HEK293T (cell line): Measurements from ENCODE around the gene KLC4.
"Not testable (repeated sequence)": the region's sequence is repeated elsewhere in the genome, so short reads cannot be mapped to it uniquely, and the experiment has no call there.

Experiments used
- BHLHE40 ChIP-seq: fragments of 450-650 bp; IDR thresholded peaks from 2 replicates; pipeline ENCODE4 v1.6.1; 2016; ENCODE audit warnings: mild to moderate bottlenecking, moderate library complexity, borderline replicate concordance
- CTBP1 ChIP-seq: fragments of 450-650 bp; IDR thresholded peaks from 2 replicates; pipeline ENCODE4 v1.6.1; 2016; ENCODE audit warnings: borderline replicate concordance
- ELF4 ChIP-seq: fragments of 450-650 bp; IDR thresholded peaks from 2 replicates; pipeline ENCODE4 v1.6.1; 2017; ENCODE audit warnings: antibody characterized with exemption
- FOXA1 ChIP-seq: fragments of 450-650 bp; IDR thresholded peaks from 2 replicates; pipeline ENCODE4 v1.6.1; 2016; ENCODE audit warnings: mild to moderate bottlenecking
- FOXM1 ChIP-seq: fragments of 450-650 bp; IDR thresholded peaks from 2 replicates; pipeline ENCODE4 v1.6.1; 2017; ENCODE audit warnings: mild to moderate bottlenecking, borderline replicate concordance
- HDGF ChIP-seq: fragments of 450-650 bp; IDR thresholded peaks from 2 replicates; pipeline ENCODE4 v1.6.1; 2017; ENCODE audit warnings: antibody characterized with exemption, borderline replicate concordance
- L3MBTL2 ChIP-seq: fragments of 450-650 bp; conservative IDR thresholded peaks from 2 replicates; pipeline ENCODE4 v1.6.1; 2016; ENCODE audit warnings: mild to moderate bottlenecking
- PKNOX1 ChIP-seq: fragments of 450-650 bp; IDR thresholded peaks from 2 replicates; pipeline ENCODE4 v1.6.1; 2016
- SP1 ChIP-seq: fragments of 450-650 bp; IDR thresholded peaks from 2 replicates; pipeline ENCODE4 v1.6.1; 2017
- SUZ12 ChIP-seq: fragments of 450-650 bp; IDR thresholded peaks from 2 replicates; pipeline ENCODE4 v1.6.1; 2016; ENCODE audit warnings: mild to moderate bottlenecking
- TARDBP ChIP-seq: fragments of 450-650 bp; IDR thresholded peaks from 2 replicates; pipeline ENCODE4 v1.6.1; 2016
- ZNF384 ChIP-seq: fragments of 450-650 bp; IDR thresholded peaks from 2 replicates; pipeline ENCODE4 v1.6.1; 2016

DNA sequence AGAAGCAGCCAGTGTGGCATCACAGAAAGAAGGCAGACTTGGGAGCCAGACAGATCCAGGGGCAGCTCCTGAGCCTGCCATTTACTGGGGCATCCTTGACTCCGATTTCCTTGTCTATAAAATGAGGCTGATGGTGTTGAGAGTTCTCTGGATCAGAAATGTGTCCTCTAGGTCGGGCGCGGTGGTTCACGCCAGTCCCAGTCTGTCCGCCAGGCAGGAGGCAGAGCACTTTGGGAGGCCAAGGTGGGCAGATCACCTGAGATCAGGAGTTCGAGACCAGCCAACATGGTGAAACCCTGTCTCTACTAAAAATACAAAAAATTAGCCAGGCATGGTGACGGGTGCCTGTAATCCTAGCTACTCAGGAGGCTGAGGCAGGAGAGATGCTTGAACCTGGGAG is 58.0 kb downstream of the KLC4 start:
- not testable (repeated sequence) for TF ChIP-seq HDGF, FOXM1, PKNOX1, L3MBTL2, ZNF384, TARDBP, BHLHE40, SP1, SUZ12, CTBP1, FOXA1, ELF4
